Astrocyte of the cerebellum (primary cell): ENCODE data around the gene SMURF2.
"Not testable (repeated sequence)": the region's sequence is repeated elsewhere in the genome, so short reads cannot be mapped to it uniquely, and the experiment has no call there.

Experiments
- DNase-seq: peaks from one replicate; pipeline ENCODE4 v3.0.0-alpha.2; 2011; ENCODE audit warnings: low read depth
- H3K4me3 ChIP-seq: 2 replicates; pipeline ENCODE4 v1.5.1; 2011; ENCODE audit warnings: mild to moderate bottlenecking, low read depth, low read length, moderate library complexity
- CTCF ChIP-seq: IDR thresholded peaks from 2 replicates; pipeline ENCODE4 v1.5.1; 2012; ENCODE audit warnings: low read length, low read depth, moderate library complexity, mild to moderate bottlenecking; ENCODE audit errors: missing control alignments
- in situ Hi-C: cut with HindIII; loops from 2 replicates; pipeline ENCODE4 v1.10.0; 2017; ENCODE audit warnings: low sequenced_read_pairs

The SMURF2 gene

DNA sequence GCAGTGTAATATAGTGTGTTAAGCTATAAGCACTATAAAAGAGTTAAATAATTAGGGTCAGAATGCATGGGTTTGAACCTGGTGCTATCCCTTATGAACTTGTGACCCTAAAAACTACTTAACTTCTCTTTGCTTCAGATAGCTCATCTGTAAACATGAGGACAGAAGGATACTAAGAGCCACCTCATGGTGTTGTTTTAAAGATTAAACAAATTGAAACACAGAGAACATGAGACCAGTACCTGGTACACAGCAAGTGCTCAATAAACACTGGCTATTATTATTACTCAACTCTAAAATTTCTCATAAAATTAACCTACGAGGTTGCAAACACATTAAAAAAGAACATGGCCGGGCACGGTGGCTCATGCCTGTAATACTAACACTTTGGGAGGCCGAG lies 43.3 kb downstream of the SMURF2 start:
- DNase-seq: no peak
- in situ Hi-C loops: no loop called here
- no peak overlapping the region for H3K4me3 ChIP-seq
- TF ChIP-seq CTCF: no peak

DNA sequence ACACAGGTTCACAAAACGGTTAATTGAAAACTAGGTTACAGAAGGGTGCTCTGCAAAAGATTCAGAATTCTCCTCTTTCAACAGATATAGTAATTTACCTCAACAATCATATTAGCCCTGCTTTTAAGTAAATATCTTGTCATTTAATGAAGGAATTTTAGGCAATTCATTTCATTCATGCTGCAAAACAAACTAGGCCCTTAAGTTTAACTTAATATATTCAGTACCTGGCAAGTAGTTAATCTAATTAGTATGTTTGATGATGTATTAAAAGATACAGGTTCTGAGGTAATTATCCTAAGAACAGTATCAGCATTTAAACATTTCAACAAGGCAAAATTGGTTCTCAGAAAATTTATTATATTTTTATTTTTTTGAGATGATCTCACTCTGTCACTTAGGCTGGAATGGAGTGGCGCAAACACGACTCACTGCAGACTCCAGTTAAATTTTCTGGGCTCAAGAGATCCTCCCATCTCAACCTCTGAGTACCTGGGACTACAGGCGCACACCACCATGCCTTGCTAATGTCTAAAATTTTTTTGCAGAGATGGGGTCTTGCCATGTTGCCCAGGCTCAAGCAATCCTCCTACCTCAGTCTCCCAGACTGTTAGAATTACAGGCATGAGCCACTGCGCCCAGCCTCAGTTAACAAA lies 44.9 kb downstream of the SMURF2 start:
- DNase-seq: no peak
- no peak overlapping the region for H3K4me3 ChIP-seq
- in situ Hi-C loops: no loop called here
- no peak for TF ChIP-seq CTCF

DNA sequence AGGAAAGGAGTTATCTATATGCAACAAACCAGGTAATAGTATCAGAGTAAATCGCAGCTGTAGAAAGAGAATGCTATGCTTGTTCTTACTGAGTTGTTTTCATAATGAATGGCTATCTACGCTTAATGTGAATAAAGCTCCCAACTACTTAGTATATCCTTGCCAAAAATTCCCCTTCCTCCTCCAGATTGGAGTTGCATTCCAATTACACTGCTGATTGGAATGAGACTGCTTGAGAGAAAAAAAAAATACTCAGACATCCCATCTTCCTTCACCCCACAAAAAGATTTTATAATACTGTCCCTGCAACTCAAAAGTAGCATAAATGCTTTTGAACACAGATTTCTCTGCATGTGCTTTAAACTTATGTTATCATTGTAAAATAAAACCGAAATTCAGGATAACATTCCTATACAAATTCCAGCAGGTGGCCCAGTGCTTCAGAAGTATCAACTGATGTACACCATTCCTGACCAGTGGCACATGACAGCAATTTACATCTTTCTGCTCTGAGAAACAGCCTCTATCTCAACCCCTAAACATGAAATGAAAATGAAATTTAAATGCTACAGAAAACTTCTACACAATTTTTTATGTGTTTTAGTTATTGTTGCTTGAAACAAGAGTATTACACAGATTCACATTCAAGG lies 47.0 kb downstream of the SMURF2 start:
- TF ChIP-seq CTCF: no peak
- peak; percentile 55 for DNase-seq
- H3K4me3 ChIP-seq: no peak overlapping the region
- in situ Hi-C loops: no loop called here

DNA sequence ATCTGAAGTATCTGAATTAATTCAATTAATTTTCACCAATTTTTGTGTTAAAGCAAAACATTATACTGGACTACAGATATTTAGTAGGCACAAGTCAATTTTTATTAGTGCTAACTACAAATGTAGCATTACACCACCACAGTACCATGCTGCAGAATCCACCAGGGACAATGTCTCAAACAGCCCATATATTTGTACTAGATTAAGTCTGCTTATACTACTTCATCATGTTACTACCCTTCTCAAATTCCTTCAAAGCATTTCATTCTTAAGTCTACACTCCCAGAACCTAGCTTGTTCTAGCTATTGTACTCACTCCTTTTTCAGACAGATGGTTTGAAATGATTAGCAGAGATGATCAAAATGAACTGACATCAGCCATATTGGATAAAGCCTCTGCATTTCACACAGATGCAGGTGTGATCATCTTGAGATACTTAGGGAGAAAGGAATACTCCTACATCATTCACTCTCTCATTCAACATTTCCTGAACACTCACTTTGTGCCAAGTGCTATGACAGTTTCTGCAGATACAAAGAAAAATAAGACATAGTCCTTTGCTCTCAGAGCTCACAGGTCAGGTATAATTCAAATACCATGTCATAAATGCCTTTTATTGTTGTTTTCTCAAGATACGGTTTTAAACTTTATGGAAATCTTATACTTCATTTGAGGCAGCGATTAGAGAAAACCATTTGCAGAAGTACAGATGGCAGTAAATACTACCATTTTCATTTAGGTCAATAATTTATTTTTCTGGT lies 47.7 kb downstream of the SMURF2 start:
- in situ Hi-C loops: no loop called here
- DNase-seq: no peak
- H3K4me3 ChIP-seq: no peak overlapping the region
- no peak for TF ChIP-seq CTCF

DNA sequence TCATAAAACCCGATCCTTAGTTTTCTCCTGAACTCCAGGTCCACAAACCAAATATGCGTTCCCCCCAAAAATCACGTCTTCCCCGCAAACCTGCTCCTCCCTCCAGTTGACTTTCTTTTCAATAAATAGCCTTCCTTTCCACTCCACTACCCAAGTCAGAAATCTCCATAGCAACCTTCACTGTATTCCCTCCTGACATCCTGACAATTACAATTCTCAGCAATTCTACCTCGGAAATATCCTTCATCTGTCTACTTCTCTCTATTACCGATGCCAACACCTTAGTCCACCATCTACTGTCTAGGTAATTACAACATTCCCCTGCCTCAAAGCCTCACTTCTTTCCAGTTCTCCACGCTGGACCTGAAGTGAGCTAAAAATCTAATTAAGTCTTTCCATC lies 50.7 kb downstream of the SMURF2 start:
- H3K4me3 ChIP-seq: no peak overlapping the region
- in situ Hi-C loops: no loop called here
- no peak for DNase-seq
- no peak for TF ChIP-seq CTCF

DNA sequence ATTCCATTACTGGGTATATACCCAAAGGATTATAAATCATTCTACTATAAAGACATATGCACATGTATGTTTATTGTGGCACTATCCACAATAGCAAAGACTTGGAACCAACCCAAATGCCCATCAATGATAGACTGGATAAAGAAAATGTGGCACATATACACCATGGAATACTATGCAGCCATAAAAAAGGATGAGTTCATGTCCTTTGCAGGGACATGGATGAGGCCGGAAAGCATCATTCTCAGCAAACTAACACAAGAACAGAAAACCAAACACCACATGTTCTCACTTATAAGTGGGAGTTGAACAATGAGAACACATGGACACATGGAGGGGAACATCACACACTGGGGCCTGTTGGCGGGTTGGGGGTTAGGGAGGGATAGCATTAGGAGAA lies 51.9 kb downstream of the SMURF2 start:
- in situ Hi-C loops, DNase-seq, H3K4me3 ChIP-seq: not testable (repeated sequence)

DNA sequence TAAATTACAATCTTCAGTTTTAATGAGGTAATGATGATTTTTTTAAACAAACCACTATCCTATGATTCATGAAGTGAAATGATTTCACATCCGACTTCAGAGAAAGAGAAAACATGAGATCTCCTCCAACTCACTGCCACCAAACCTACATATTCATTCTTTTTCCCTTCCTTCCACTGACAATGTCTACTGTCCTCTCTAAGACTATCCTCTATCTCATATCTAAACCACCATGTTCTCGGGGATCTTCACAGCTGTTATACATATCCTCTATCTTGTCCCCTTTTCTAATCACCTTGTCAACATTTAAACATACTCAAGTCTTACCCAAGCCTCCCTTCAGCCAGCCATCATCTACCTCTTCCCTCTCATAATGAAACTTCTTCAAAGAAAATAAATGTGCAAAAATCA lies 53.5 kb downstream of the SMURF2 start:
- TF ChIP-seq CTCF: no peak
- DNase-seq: no peak
- in situ Hi-C loops: no loop called here

More for the DNA sequence above, 53.5 kb downstream of the SMURF2 start:
- H3K4me3 ChIP-seq: no peak overlapping the region
